IMR-90 (cell line): ENCODE data around the gene DBT. TPM values are rescaled to one million over a fixed set of nuclear protein-coding genes. Genes with fewer than 3 reads are reported as not detected.

Experiments used
- ATAC-seq: fragments of 200-7000 bp; cut with Tn5 transposase; 2 replicates; pipeline ENCODE4 v1.9.1; 2020; ENCODE audit warnings: low read depth, mild to moderate bottlenecking, moderate library complexity
- BruUV-seq: library from RNA; stranded (reverse); fragments of 400-500 nt; replicated peaks from 2 replicates; lab custom pipeline; 2021; lab: Mats Ljungman, UMichigan
- CTCF ChIA-PET: fragments of 300-600 bp; formaldehyde crosslinking; extraction: SDS; loops from one replicate; lab custom pipeline; 2021; ENCODE audit warnings: antibody characterized with exemption; lab: Yijun Ruan, JAX
- POLR2A ChIA-PET: fragments of 300-600 bp; sonication (Branson Sonifier 250); formaldehyde crosslinking; loops from one replicate; lab custom pipeline; 2022; ENCODE audit warnings: antibody characterized with exemption; ENCODE audit not compliant: unreplicated experiment; lab: Charles Lee
- DNase-seq: peaks from one replicate; pipeline ENCODE4 v3.0.0; 2013
- H2AFZ ChIP-seq: replicated peaks from 2 replicates; pipeline ENCODE3; 2013; ENCODE audit warnings: low read length, mild to moderate bottlenecking; ENCODE audit not compliant: poor library complexity
- H2AK5ac ChIP-seq: 2 replicates; pipeline ENCODE4 v1.6.1; 2013; ENCODE audit warnings: low read depth, low read length, inconsistent platforms
- H2AK9ac ChIP-seq: replicated peaks from 2 replicates; pipeline ENCODE3; 2013; ENCODE audit warnings: mild to moderate bottlenecking, low read depth, low read length, moderate library complexity; ENCODE audit not compliant: poor library complexity
- H2BK120ac ChIP-seq: 2 replicates; pipeline ENCODE4 v1.6.1; 2013; ENCODE audit warnings: low read depth, low read length, inconsistent platforms
- H2BK15ac ChIP-seq: 3 replicates; pipeline ENCODE4 v1.6.1; 2013; ENCODE audit warnings: low read depth, low read length, inconsistent platforms
- H2BK20ac ChIP-seq: 2 replicates; pipeline ENCODE4 v1.6.1; 2013; ENCODE audit warnings: low read depth, mild to moderate bottlenecking, inconsistent platforms, low read length, moderate library complexity
- H2BK5ac ChIP-seq: 2 replicates; pipeline ENCODE4 v1.6.1; 2013; ENCODE audit warnings: mild to moderate bottlenecking, low read depth, low read length, inconsistent platforms; ENCODE audit not compliant: poor library complexity, severe bottlenecking
- H3K14ac ChIP-seq: replicated peaks from 2 replicates; pipeline ENCODE4 v1.6.1; 2013; ENCODE audit warnings: low read depth, low read length, inconsistent platforms
- H3K18ac ChIP-seq: 2 replicates; pipeline ENCODE4 v1.6.1; 2013; ENCODE audit warnings: low read depth, low read length, control low read depth
- H3K23ac ChIP-seq: 2 replicates; pipeline ENCODE4 v1.6.1; 2013; ENCODE audit warnings: low read depth, low read length, inconsistent platforms
- H3K27ac ChIP-seq: 2 replicates; pipeline ENCODE4 v1.5.1; 2013; ENCODE audit warnings: mild to moderate bottlenecking, control low read depth, low read length; ENCODE audit not compliant: insufficient read depth
- H3K27me3 ChIP-seq: 2 replicates; pipeline ENCODE4 v1.6.1; 2013; ENCODE audit warnings: low read length; ENCODE audit not compliant: control insufficient read depth, insufficient read depth
- H3K36me3 ChIP-seq: 2 replicates; pipeline ENCODE4 v1.6.1; 2013; ENCODE audit warnings: low read length, mixed read lengths; ENCODE audit not compliant: control insufficient read depth, insufficient read depth
- H3K4ac ChIP-seq: 2 replicates; pipeline ENCODE4 v1.6.1; 2013; ENCODE audit warnings: low read depth, low read length, inconsistent platforms
- H3K4me1 ChIP-seq: 2 replicates; pipeline ENCODE4 v1.6.1; 2013; ENCODE audit warnings: low read length, mixed read lengths; ENCODE audit not compliant: control insufficient read depth, insufficient read depth
- H3K4me2 ChIP-seq: 2 replicates; pipeline ENCODE4 v1.6.1; 2013; ENCODE audit warnings: low read depth, mild to moderate bottlenecking, control low read depth, low read length, moderate library complexity
- H3K4me3 ChIP-seq: 2 replicates; pipeline ENCODE4 v1.5.1; 2013; ENCODE audit warnings: low read depth, mild to moderate bottlenecking, control low read depth, low read length, moderate library complexity; ENCODE audit not compliant: insufficient read depth
- H3K56ac ChIP-seq: 2 replicates; pipeline ENCODE4 v1.6.1; 2013; ENCODE audit warnings: low read length, inconsistent platforms; ENCODE audit not compliant: insufficient read depth; ENCODE audit errors: extremely low read depth
- H3K79me1 ChIP-seq, 2 experiments: 2 replicates each; pipeline ENCODE4 v1.6.1; 2013; ENCODE audit warnings: low read length in 2 of 2, inconsistent platforms in 1 of 2, low read depth in 1 of 2
- H3K9ac ChIP-seq: 2 replicates; pipeline ENCODE4 v1.6.1; 2013; ENCODE audit warnings: low read depth, low read length, control low read depth
- H3K9me1 ChIP-seq: 2 replicates; pipeline ENCODE4 v1.6.1; 2013; ENCODE audit warnings: low read length, inconsistent platforms; ENCODE audit not compliant: insufficient read depth
- H3K9me3 ChIP-seq: 2 replicates; pipeline ENCODE4 v1.6.1; 2013; ENCODE audit warnings: low read length; ENCODE audit not compliant: control insufficient read depth, insufficient read depth
- H4K20me1 ChIP-seq: 2 replicates; pipeline ENCODE4 v1.6.1; 2013; ENCODE audit warnings: low read length, inconsistent platforms; ENCODE audit not compliant: insufficient read depth
- H4K5ac ChIP-seq: 2 replicates; pipeline ENCODE4 v1.6.1; 2013; ENCODE audit warnings: mild to moderate bottlenecking, low read depth, low read length, control low read depth
- H4K8ac ChIP-seq, 2 experiments: 2 replicates each; pipeline ENCODE4 v1.6.1; 2013; ENCODE audit warnings: low read depth in 2 of 2, low read length in 2 of 2, control low read depth in 1 of 2, inconsistent platforms in 1 of 2
- H4K91ac ChIP-seq: 2 replicates; pipeline ENCODE4 v1.6.1; 2013; ENCODE audit warnings: low read depth, low read length, inconsistent platforms; ENCODE audit not compliant: insufficient read depth
- MXI1 ChIP-seq: IDR thresholded peaks from 2 replicates; pipeline ENCODE4 v1.6.1; 2012; ENCODE audit warnings: low read depth, mild to moderate bottlenecking, low read length, moderate library complexity, borderline replicate concordance
- POLR2A ChIP-seq: IDR thresholded peaks from 2 replicates; pipeline ENCODE4 v1.6.1; 2012; ENCODE audit warnings: mild to moderate bottlenecking, low read depth, low read length
- WGBS, 2 experiments: methylation state at CpG; one replicate each; pipeline versions ENCODE4 v1.1.5 to v1.1.7; 2013; ENCODE audit warnings: missing lambda C conversion rate in 2 of 2; ENCODE audit not compliant: insufficient read length in 1 of 2; ENCODE audit errors: extremely low coverage in 2 of 2; 5-methylcytosine and 5-hydroxymethylcytosine counted together
- dilution Hi-C: fragments of 300-500 bp; cut with HindIII; formaldehyde crosslinking; loops from one replicate; pipeline ENCODE4 v1.14.3; 2018; ENCODE audit warnings: low sequenced_read_pairs; ENCODE audit not compliant: unreplicated experiment
- in situ Hi-C: fragments of 300-500 bp; cut with MboI; formaldehyde crosslinking; loops from 3 replicates; pipeline ENCODE4 v1.14.3; 2019; ENCODE audit warnings: low sequenced_read_pairs, inconsistent platforms, mixed read lengths
- intact Hi-C: fragments of 100-400 bp; cut with micrococcal nuclease; formaldehyde crosslinking; loops from 2 replicates; pipeline ENCODE4 v1.10.0; 2022
- polyA plus RNA-seq, 3 experiments: library from polyadenylated mRNA; depleted of rRNA; stranded (reverse); fragments of >200 nt; gene quantifications; 2 replicates each; pipeline ENCODE4 v1.2.3, GENCODE V29; 2012; ENCODE audit warnings: low replicate concordance in 1 of 3
- total RNA-seq: library from RNA; depleted of rRNA; stranded (reverse); fragments of >200 nt; gene quantifications from 2 replicates; pipeline ENCODE4 v1.2.3, GENCODE V29; 2012

Gene DBT
- total and polyA plus RNA-seq, 2 of the 4 experiments (the other 2 are of a cell fraction): 3.4 to 3.8 TPM

DNA sequence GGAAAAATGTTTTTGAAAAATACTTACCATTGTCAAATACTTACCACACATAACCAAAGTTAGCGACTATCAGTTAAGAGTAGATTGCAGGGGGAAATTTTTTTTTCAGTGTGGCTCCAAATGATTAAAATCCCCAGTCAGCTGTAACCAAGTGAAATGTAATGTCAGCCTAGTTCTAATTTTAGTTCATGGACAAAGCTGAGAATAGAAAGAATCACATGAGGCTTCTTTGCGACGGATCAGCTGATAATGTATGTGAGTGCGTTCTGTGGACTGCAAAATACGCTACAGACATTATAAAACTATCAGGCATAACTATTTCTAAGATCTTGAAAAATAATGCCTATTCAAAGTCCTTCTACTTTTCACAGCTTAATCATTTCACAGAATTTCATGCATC is 71.5 kb downstream of the DBT start, which contains the start of gene LRRC39:
Gene LRRC39, minus strand, starts transcription at position 166 of the 400 bp plus-strand sequence. CDS start 9,740 bp downstream, outside the sequence.
- CTCF ChIA-PET: no interaction called here
- intact Hi-C loops: no loop called here
- no peak within 1 kb of the TSS for H3K4ac ChIP-seq

More for the DNA sequence above, 71.5 kb downstream of the DBT start, which contains the start of gene LRRC39:
- Histone ChIP-seq H2BK120ac (no peak within 1 kb of the TSS), H4K20me1 (no peaks in the 10 kb centered on the region), H2AK5ac (no peak within 1 kb of the TSS), H3K79me1 (no peaks in the 10 kb centered on the region), H4K5ac (no peak within 1 kb of the TSS), H3K4me1 (no peaks in the 10 kb centered on the region), H3K4me2 (no peak within 1 kb of the TSS), H3K18ac (no peak within 1 kb of the TSS), H4K8ac (no peak within 1 kb of the TSS), H3K9ac (no peak within 1 kb of the TSS), H3K56ac (no peak within 1 kb of the TSS), H3K27ac (no peak within 1 kb of the TSS), H4K91ac (no peak within 1 kb of the TSS), H3K9me3 (no peaks in the 10 kb centered on the region), H2BK5ac (no peak within 1 kb of the TSS), H3K27me3 (no peaks in the 10 kb centered on the region), H2AFZ (no peak within 1 kb of the TSS), H3K14ac (no peak within 1 kb of the TSS), H2BK15ac (no peak within 1 kb of the TSS), H3K23ac (no peak within 1 kb of the TSS), H2BK20ac (no peak within 1 kb of the TSS), H3K36me3 (no peaks in the 10 kb centered on the region), H2AK9ac (no peak within 1 kb of the TSS), H3K4me3 (no peak within 1 kb of the TSS), H3K9me1 (no peaks in the 10 kb centered on the region)
- ATAC-seq (no peak), DNase-seq (no peak)
- POLR2A ChIA-PET: no interaction called here
- in situ Hi-C loops (no loop called here), dilution Hi-C loops (no loop called here)
- no TSS peak for BruUV-seq
- TF ChIP-seq MXI1 (no peak), POLR2A (no peak)
- no CpG with 5 or more reads among the region's 5 CpGs for WGBS, 2 experiments
